Measurements from ENCODE around the gene COL18A1.

GRCh38 chr21:45403825-45404729 lies 888 bp upstream of the COL18A1 start:
- TF ChIP-seq CTCF (IDR thresholded peaks at IDR 0.05): no peak
- TF ChIP-seq EZH2phosphoT487 (IDR thresholded peaks at IDR 0.05): no peak
